T-helper 9 cell (primary cell): ENCODE measurements around the gene TWNK.

Source experiments
- DNase-seq: peaks from one replicate; pipeline ENCODE4 v3.0.0-alpha.2; 2020

Gene TWNK

GRCh38 chr10:100998183-100998990 is 11.0 kb downstream of the TWNK start:
- peak; percentile 67 for DNase-seq

DNA sequence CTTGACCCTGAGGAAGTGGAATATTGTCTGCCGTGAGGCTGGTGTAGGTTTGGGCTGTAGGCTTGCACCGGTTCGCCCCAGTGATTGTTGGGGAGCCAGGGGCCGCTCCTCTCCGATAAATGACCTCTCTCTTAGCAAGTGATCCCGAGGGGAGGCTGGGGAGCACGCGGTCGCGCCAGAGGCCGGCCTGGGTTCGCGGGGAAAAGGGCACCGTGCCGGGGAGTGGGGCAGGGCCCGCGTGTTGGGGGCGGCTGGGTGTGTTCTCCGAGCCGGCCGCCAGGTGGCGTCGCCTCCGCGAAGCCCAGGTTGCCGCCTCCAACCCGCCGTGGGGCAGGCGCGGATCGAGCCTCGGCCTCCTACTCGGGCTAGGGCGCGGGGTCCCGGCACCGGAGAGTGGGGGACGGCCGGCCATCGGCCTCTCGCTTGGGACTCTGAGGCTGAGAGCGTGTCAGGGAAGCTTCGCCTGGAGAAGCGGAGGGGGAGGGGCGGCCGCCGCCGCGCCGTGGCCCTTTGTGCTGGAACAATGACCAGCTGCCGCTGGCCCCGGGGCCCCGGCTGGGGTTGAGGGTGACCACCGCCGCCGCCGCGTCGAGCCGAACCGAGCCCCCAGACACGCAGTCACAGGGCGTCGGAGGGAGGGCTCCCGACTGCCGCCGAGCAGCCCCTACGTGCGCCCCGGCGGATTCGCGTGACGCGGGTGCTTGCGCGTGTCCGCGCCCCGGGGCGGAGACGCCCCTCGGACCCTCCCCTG is 11.8 kb downstream of the TWNK start:
- DNase-seq: peak; percentile 72

DNA sequence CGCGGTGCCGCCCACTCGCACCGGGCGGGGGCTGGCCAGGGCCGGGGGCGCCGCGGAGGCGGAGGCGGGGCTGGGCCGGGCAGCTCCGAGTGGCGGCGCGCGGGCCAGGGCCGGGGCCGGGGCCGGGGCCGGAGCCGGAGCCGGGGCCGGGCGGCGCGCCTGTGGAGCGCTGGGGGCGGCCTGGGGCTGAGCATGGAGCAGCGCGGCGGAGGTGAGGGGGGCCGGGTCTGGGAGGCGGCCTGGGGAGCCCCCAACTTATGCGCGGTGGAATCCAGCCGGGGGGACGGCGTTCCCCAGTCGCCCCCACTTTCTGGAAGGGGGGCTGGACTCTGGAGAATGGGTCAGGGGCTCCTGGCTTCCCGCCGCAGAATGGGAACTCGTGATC is 12.4 kb downstream of the TWNK start, which contains the start of gene LZTS2:
Gene LZTS2, plus strand, starts transcription at position 67 of the 385 bp plus-strand sequence. CDS start 2,731 bp downstream, outside the sequence.
- DNase-seq: no peak

- DNase-seq: no peak
These were observed 13.0 kb downstream of the TWNK start for GRCh38 chr10:101000127-101000914.

DNA sequence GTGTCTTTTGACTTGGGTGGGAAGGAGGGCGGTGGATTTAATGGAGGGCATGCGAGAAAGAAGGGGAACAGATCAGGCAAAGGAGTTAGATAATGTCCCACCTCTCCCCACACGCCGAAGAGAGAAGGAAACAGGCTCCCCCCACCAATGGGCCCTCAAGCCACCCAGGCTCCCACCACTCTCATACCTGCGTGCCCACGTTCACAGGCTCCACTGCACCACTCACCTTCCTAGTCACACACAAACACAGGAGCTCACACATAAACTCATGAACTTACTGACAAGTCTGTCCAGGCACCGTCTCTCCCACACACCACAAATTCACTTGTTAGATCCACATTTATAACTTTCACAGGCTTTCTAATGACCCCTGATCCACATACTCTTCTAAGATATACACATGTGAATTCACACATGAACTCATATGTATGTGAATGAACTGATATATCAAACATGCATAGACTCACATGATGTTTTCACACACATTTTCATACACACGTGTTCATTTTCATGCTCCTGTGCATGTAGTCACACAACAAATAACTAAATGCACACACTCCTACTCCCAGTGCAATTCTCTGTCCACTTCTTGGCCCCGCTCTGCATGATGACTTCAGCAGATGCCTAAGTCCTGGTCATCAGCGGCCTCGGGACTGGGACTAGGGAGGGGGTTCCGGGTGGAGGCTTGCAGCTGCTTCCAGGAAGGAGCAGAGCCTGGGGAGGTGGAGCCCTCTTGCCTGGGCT is 13.7 kb downstream of the TWNK start:
- no peak for DNase-seq

DNA sequence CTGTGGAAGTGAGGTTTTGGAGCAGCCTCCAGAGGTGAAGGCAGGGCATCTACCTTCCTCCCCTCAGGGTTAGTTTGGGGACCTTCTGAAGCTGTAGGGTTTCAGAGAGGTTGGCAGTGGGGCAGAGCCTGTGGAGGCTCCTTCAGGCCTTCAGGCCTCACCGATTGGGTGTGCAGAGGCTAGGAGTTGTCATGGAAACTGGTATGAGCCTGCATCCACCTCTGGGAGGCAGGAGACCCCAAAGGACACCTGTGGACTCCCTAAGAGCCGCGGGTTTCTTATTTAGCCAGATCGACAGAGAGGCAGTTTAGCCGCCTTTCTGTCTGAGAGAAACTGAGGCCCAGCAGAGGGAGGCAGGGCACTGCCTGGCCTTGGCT is 14.3 kb downstream of the TWNK start:
- DNase-seq: no peak

GRCh38 chr10:101002456-101002855 is 15.1 kb downstream of the TWNK start:
- no peak for DNase-seq

DNA sequence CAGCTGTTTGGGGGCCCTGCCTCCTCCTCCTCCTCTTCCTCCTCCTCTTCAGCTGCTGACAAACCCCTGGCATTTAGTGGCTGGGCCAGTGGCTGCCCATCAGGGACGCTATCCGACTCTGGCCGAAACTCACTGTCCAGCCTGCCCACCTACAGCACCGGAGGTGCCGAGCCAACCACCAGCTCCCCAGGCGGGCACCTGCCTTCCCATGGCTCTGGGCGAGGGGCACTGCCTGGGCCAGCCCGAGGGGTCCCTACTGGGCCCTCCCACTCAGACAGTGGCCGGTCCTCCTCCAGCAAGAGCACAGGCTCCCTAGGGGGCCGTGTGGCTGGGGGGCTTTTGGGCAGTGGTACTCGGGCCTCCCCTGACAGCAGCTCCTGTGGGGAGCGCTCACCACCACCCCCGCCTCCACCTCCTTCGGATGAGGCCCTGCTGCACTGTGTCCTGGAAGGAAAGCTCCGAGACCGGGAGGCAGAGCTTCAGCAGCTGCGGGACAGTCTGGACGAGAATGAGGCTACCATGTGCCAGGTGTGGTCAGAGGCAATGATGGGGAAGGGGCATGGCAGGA is 16.4 kb downstream of the TWNK start:
- DNase-seq: no peak

GRCh38 chr10:101005361-101005760 is 18.0 kb downstream of the TWNK start:
- DNase-seq: no peak

DNA sequence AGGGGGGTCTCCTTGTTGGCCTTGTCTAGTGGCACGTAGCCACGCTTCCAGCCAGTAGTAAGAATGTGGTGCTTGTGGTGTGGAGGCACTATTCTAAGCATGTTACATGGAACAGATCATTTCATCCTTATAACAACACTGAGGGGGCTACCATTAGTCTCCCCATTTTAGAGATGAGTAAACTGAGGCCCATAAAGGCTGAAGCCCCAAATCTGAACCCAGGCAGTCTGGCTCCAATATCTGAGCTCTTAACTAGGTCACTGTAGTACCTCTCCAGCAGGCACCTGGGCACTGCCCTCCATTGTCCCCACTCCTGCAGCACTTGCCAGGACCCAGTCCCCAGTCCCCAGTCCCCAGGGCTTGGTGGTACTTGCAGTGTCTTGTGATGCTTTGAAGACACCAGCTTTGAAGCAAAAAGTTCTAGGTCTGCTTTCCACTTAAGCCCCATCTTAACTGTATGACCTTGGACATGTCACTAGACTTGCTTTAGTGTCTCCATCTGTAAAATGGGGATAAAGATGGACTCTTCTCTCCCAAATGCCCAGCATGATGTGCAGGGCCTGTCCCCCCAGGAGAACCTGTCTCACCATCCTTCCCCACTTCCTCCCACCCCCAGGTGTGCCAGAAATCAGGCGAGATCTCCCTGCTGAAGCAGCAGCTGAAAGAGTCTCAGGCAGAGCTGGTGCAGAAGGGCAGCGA is 18.7 kb downstream of the TWNK start:
- DNase-seq: no peak

DNA sequence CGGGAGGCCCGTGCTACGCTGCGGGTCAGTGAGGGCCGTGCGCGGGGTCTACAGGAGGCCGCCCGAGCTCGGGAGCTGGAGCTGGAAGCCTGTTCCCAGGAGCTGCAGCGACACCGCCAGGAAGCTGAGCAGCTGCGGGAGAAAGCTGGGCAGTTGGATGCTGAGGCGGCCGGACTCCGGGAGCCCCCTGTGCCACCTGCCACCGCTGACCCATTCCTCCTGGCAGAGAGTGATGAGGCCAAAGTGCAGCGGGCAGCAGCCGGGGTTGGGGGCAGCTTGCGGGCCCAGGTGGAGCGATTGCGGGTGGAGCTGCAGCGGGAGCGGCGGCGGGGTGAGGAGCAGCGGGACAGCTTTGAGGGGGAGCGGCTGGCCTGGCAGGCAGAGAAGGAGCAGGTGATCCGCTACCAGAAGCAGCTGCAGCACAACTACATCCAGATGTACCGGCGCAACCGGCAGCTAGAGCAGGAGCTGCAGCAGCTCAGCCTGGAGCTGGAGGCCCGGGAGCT is 19.3 kb downstream of the TWNK start:
- DNase-seq: no peak

GRCh38 chr10:101007099-101007711 is 19.9 kb downstream of the TWNK start:
- DNase-seq: no peak

DNA sequence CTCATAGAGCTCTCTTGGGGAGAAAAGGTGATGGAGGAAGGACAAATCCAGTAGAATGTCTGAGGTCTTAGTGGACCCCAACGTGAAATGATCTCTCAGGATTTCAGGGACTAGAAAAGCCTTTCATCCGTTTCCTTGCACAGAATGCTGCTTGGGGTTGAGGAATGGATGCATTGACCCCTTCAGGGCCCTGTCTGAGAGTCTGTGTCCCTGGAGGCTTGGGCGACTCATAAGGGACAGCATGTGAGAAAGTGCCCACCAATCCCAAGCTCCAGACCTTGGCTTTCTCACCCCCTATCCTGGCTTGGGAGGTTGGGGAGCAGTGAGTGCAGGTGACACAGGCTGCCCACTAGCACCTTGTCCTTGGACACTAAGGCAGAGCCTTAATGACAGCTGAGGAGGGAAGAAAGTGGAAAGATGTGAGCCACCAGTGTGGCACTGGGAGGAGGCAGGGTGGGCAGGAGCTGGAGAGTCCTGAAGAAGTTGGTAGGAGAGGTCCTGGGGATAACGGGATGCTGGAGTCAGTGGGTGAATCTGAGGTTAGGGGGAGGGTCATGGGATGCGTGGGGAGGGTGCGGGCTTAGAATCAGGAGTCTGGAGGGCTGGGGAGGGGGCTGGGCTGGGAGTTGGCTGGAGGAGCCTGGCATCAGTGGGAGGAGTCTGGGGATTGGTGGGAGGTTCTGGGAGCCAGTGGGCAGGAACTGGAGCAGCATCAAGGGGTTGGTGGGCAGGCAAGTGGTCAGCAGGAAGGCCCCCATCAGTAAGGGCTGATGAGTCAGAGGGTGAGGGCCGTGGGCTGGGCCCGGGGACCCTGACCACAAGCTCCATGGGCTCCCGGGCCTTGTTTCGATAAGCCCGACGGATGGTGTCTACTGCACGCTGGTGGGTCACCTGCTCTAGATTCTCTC is 20.8 kb downstream of the TWNK start:
- DNase-seq: no peak

- DNase-seq: no peak
These were observed 21.6 kb downstream of the TWNK start for GRCh38 chr10:101008823-101009423.

GRCh38 chr10:101010329-101010728 is 23.0 kb downstream of the TWNK start:
- DNase-seq: no peak

- DNase-seq: no peak
These were observed 24.4 kb downstream of the TWNK start for GRCh38 chr10:101011517-101012423.

DNA sequence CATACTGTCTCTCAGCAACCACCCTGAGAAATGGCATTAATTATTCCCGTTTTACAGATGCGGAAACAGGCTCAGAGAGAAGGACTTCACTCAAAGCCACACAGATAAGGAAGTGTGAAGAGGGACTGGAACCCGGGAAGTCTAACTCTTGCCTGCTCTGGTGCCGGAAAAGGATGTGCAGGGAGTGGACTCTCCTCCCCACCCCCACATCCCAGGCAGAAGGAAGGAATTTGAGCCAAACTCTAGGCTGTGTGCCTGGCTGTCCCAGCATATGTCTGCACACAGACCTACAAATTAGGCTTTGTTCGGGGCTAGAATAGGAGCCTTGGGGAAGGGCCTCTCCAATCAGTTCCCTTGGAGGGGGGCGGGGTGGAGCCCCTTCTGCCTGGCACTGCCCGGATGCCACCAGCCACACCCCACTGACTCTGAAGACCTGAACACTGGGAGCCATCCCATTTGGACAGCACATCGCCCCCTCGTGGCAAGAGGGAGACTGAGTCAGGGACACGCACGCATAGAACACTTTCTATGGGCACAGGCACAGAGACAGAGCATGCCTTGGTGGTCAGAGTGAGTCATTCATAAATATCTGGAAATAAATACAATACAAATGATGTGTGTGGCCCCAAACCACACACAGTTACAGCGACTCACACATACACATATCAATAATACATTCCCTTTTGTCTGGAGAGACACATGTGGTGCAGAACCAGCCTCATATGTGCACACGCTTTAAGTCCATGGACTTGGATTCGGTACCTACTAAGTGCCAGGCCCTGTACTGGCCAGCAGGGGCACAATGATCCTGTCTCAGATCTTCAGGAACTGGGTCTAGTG is 25.4 kb downstream of the TWNK start:
- peak; percentile 69 for DNase-seq
